Mesodermal cell (in vitro differentiated cells): Measurements from ENCODE around the gene TFG.

Experiments used
- H3K27ac ChIP-seq: 2 replicates; pipeline ENCODE4 v1.7.0; 2013; ENCODE audit warnings: mild to moderate bottlenecking, low read depth, low read length, moderate library complexity; ENCODE audit not compliant: severe bottlenecking
- H3K36me3 ChIP-seq: 2 replicates; pipeline ENCODE4 v1.7.1; 2013; ENCODE audit warnings: mild to moderate bottlenecking, low read length, moderate library complexity; ENCODE audit not compliant: control insufficient read depth, insufficient read depth
- H3K4me1 ChIP-seq: one replicate; pipeline ENCODE4 v1.7.1; 2013; ENCODE audit warnings: mild to moderate bottlenecking, low read length; ENCODE audit not compliant: insufficient read depth, control insufficient read depth, poor library complexity, severe bottlenecking
- H3K4me3 ChIP-seq: 2 replicates; pipeline ENCODE4 v1.7.0; 2013; ENCODE audit warnings: low read length, control low read depth, mild to moderate bottlenecking; ENCODE audit not compliant: insufficient read depth, poor library complexity, severe bottlenecking; ENCODE audit errors: extremely low read depth
- H3K9me3 ChIP-seq: 2 replicates; pipeline ENCODE4 v1.7.1; 2013; ENCODE audit warnings: mild to moderate bottlenecking, low read length, moderate library complexity; ENCODE audit not compliant: control insufficient read depth
- WGBS, 2 experiments: methylation state at CpG; one replicate each; pipeline ENCODE4 v1.1.5; 2013; ENCODE audit warnings: missing lambda C conversion rate in 2 of 2; ENCODE audit not compliant: insufficient coverage in 2 of 2; 5-methylcytosine and 5-hydroxymethylcytosine counted together

The TFG gene

DNA sequence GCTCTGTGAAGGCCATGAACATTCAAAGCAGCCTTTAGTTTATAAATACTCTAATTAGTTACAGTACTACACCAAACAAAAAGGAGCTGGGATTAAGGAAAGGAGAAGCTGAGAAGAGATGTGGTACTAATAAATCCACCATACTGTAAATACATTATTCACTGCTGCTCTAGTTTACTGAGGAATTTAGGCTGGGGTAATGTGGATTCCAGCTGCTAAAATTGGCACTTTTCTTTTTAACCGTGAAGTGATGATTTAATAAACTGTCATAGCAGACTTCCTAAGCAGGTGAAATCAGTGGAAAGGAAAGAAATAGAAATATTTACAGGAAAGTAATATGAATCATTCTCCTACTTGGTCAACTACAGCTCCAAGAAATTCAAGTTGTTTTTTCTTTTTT, 88.7 kb downstream of the TFG start:
- Histone ChIP-seq H3K27ac (no peak overlapping the region), H3K36me3 (no peaks in the 10 kb centered on the region), H3K4me1 (no peaks in the 10 kb centered on the region), H3K4me3 (no peak overlapping the region), H3K9me3 (no peaks in the 10 kb centered on the region)
- 100% methylated on average over 1 of the region's 1 CpG; no CpG with 5 or more reads in 1 of the 2 experiments for WGBS, 2 experiments
